Keratinocyte (primary cell): ENCODE data around the gene FAM156B.
"Not testable (repeated sequence)": the region's sequence is repeated elsewhere in the genome, so short reads cannot be mapped to it uniquely, and the experiment has no call there.

ENCODE experiments used
- CTCF ChIP-seq, 3 experiments: IDR thresholded peaks in 1 of 3; conservative IDR thresholded peaks in 1 of 3; optimal IDR thresholded peaks in 1 of 3; 2 replicates in 2 of 3; 3 replicates in 1 of 3; pipeline versions ENCODE3 to v1.5.1; 2011; ENCODE audit warnings: low read length in 3 of 3, mild to moderate bottlenecking in 3 of 3, moderate library complexity in 2 of 3, control low read depth in 1 of 3, inconsistent platforms in 1 of 3; ENCODE audit not compliant: insufficient read depth in 2 of 3; ENCODE audit errors: extremely low read depth in 1 of 3
- EZH2 ChIP-seq: IDR thresholded peaks from one replicate; pipeline ENCODE4 v1.6.1; 2012; ENCODE audit warnings: inconsistent platforms, mild to moderate bottlenecking, low read length, moderate library complexity

- TF ChIP-seq CTCF (optimal IDR thresholded peaks at IDR 0.05 in 1 of 3, IDR thresholded peaks at IDR 0.05 in 1 of 3, conservative IDR thresholded peaks at IDR 0.05 in 1 of 3; ENCODE audit: extremely low read depth in 1 of 3, insufficient read depth in 2 of 3, low read length in 3 of 3); EZH2: not testable (repeated sequence)
These were observed 38.3 kb downstream of the FAM156B start for GRCh38 chrX:52935470-52935784.
